ENCODE results near the gene PTPRA.

DNA sequence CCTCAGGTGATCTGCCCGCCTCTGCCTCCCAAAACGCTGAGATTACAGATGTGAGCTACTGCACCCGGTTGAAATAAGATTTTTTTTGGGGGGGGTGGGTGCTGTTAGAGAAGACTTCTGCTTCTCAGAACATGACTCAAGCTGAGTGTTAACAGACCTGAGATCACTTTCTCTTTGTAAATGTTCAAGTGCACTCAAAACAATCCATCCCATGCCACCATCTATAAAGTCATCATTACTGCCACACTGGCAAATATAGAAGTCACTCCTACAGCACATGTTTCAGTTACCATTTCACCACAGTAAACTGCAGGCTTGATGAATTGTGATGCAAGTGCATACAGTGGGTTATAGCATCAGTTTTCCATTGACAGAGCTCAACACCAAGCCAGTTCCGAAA, 23.8 kb upstream of the PTPRA start:
- TF ChIP-seq POLR2A (IDR thresholded peaks at IDR 0.05; ENCODE audit: low read depth, low read length) (no peak), RCOR1 (IDR thresholded peaks at IDR 0.05; ENCODE audit: insufficient replicate concordance, low read length) (no peak), CTCF (conservative IDR thresholded peaks at IDR 0.05; ENCODE audit: low read depth, low read length) (no peak), FOS (IDR thresholded peaks at IDR 0.05; ENCODE audit: low read depth, low read length) (no peak), SMC3 (IDR thresholded peaks at IDR 0.05; ENCODE audit: low read depth, low read length) (no peak), MXI1 (IDR thresholded peaks at IDR 0.05; ENCODE audit: borderline replicate concordance, low read depth, low read length) (no peak), USF2 (IDR thresholded peaks at IDR 0.05; ENCODE audit: low read depth, low read length) (no peak), RAD21 (IDR thresholded peaks at IDR 0.05; ENCODE audit: low read length) (no peak), RFX5 (IDR thresholded peaks at IDR 0.05; ENCODE audit: low read depth, low read length) (no peak), MAZ (IDR thresholded peaks at IDR 0.05; ENCODE audit: borderline replicate concordance, low read depth, low read length) (no peak), CEBPB (IDR thresholded peaks at IDR 0.05; ENCODE audit: low read depth, low read length) (no peak), CHD1 (IDR thresholded peaks at IDR 0.05; ENCODE audit: low read depth, low read length) (no peak)

Data from IMR-90 (cell line).